Testis (tissue), 3 donors: ENCODE measurements around the gene TOM1L2. TPM values are rescaled to one million over a fixed set of nuclear protein-coding genes. Genes with fewer than 3 reads are reported as not detected.

Experiments used
- DNase-seq: peaks from one replicate; pipeline ENCODE4 v3.0.0-alpha.2; 2019
- H3K27ac ChIP-seq, 2 donors: fragments of 200-600 bp; sonication (generic); one replicate each; pipeline ENCODE4 v1.5.1; 2019
- H3K27me3 ChIP-seq: fragments of 200-600 bp; sonication (generic); one replicate; pipeline ENCODE4 v1.5.1; 2019
- H3K36me3 ChIP-seq: fragments of 200-600 bp; sonication (generic); one replicate; pipeline ENCODE4 v1.5.1; 2017; ENCODE audit warnings: low read depth; ENCODE audit errors: missing control alignments
- H3K4me1 ChIP-seq: fragments of 200-600 bp; sonication (generic); one replicate; pipeline ENCODE4 v1.5.1; 2019
- H3K4me3 ChIP-seq, 2 donors: fragments of 200-600 bp; sonication (generic); one replicate each; pipeline ENCODE4 v1.5.1; 2017 to 2019
- H3K9me3 ChIP-seq: fragments of 200-600 bp; sonication (generic); one replicate; pipeline ENCODE4 v1.5.1; 2017
- POLR2A ChIP-seq: fragments of 450-650 bp; IDR thresholded peaks from one replicate; pipeline ENCODE4 v1.6.1; 2017; ENCODE audit warnings: antibody characterized with exemption, mild to moderate bottlenecking, moderate library complexity
- WGBS, 2 donors: methylation state at CpG; one replicate each; pipeline ENCODE4 v1.1.5; 2018; 5-methylcytosine and 5-hydroxymethylcytosine counted together
- intact Hi-C: fragments of 100-400 bp; cut with DNase I; formaldehyde crosslinking; loops from one replicate; pipeline ENCODE4 v1.15.1; 2023; ENCODE audit warnings: low total_unique reads
- polyA plus RNA-seq: library from polyadenylated mRNA; stranded (reverse); fragments of 350-450 nt; fragmentation: Illumina TruSeq; extraction: RNeasy Lipid Tissue Mini Kit (QIAGEN cat#74804); gene quantifications from one replicate; pipeline ENCODE4 v1.2.3, GENCODE V29; 2014; ENCODE audit warnings: low read depth, low replicate concordance; ENCODE audit not compliant: insufficient read depth
- total RNA-seq, 2 donors: library from RNA; depleted of rRNA; stranded (reverse); fragments of >200 nt; gene quantifications; one replicate each; pipeline ENCODE4 v1.2.3, GENCODE V29; 2016
- TF ChIP-seq, protein P1 (sequence below), 3 experiments: fragments of 450-650 bp in 2 of 3; fragments of 200-600 bp in 1 of 3; sonication (generic) in 1 of 3; IDR thresholded peaks; one replicate each; pipeline ENCODE4 v1.5.1; 2016 to 2019; ENCODE audit warnings: antibody characterized with exemption in 3 of 3, mild to moderate bottlenecking in 2 of 3, moderate library complexity in 1 of 3

Gene TOM1L2
- total and polyA plus RNA-seq, 3 donors from 2014 or later, result 92.4 to 221 (median 218) TPM

DNA sequence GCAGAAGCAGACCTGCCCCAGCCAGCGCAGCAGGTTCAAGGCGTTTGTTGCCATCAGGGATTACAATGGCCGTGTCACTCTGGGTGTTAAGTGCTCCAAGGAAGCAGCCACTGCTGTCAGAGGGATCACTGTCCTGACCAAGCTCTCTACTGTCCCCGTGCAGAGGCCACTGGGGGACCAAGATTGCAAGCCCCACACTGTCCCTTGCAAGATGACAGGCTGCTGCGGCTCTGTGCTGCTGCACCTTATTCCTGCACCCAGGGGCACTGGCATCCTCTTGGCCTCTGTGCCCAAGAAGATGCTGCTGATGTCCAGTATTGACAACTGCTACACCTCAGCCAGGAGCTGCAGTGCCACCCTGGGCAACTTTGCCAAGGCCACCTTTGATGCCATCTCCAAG is 39.1 kb upstream of the TOM1L2 start:
- no peaks in the 10 kb centered on the region for H3K36me3 ChIP-seq
- 92 to 100% methylated on average over 3 to 5 of the region's 5 CpGs for WGBS, 2 donors
- no peaks in the 10 kb centered on the region for H3K4me1 ChIP-seq
- H3K27me3 ChIP-seq, result no peaks in the 10 kb centered on the region
- intact Hi-C loops, result no loop called here
- H3K27ac ChIP-seq, result no peak overlapping the region
- no peaks in the 10 kb centered on the region for H3K9me3 ChIP-seq
- DNase-seq, result no peak
- TF ChIP-seq, protein P1, sequence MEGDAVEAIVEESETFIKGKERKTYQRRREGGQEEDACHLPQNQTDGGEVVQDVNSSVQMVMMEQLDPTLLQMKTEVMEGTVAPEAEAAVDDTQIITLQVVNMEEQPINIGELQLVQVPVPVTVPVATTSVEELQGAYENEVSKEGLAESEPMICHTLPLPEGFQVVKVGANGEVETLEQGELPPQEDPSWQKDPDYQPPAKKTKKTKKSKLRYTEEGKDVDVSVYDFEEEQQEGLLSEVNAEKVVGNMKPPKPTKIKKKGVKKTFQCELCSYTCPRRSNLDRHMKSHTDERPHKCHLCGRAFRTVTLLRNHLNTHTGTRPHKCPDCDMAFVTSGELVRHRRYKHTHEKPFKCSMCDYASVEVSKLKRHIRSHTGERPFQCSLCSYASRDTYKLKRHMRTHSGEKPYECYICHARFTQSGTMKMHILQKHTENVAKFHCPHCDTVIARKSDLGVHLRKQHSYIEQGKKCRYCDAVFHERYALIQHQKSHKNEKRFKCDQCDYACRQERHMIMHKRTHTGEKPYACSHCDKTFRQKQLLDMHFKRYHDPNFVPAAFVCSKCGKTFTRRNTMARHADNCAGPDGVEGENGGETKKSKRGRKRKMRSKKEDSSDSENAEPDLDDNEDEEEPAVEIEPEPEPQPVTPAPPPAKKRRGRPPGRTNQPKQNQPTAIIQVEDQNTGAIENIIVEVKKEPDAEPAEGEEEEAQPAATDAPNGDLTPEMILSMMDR (IDR thresholded peaks at IDR 0.05), result no peak
- TF ChIP-seq POLR2A, result no peak
- no peak overlapping the region for H3K4me3 ChIP-seq

GRCh38 chr17:18009609-18010420 is 37.6 kb upstream of the TOM1L2 start:
- Histone ChIP-seq H3K27ac (no peak overlapping the region), H3K9me3 (no peaks in the 10 kb centered on the region), H3K4me3 (no peak overlapping the region), H3K36me3 (no peaks in the 10 kb centered on the region), H3K27me3 (no peaks in the 10 kb centered on the region), H3K4me1 (no peaks in the 10 kb centered on the region)
- intact Hi-C loops, result no loop called here
- WGBS, 2 donors, result 79 to 90% methylated on average over 6 to 8 of the region's 8 CpGs
- no peak for DNase-seq
- TF ChIP-seq, protein P1 (IDR thresholded peaks at IDR 0.05), result no peak
- no peak for TF ChIP-seq POLR2A

DNA sequence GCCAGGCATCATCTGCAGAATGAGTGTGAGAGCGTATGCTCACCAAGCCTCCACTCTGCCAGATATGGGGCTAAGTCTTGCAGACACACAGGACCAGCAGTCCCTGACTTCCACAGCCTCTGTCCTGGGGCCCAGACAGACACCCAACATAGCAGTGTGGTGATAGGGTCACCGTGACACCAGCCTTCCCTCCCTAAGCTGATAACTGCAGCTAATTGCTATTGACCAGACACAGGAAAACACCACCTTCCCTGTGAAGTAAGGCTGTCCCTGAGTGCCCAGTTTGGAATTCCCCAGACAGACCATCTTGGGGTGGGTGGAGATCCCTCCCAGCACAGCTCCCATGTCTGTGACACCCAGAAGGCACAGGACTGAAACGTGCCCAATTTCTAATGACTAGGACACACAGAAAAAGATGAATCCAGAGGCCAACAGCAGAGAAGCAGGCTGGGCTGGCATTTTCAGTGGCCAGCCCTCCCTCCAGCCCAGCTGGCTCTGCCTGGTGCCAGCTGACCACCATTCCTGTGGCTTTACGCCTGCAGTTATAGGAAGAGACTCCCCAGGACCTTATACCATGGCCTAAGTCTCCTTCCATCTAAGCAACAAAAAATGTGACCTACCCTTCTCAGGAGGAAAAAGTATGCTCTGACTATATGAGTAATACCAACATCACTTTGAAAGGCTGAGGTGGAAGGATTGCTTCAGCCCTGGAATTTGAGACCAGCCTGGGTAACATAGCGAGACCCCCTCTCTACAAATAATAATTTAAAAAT is 36.5 kb upstream of the TOM1L2 start:
- Histone ChIP-seq H3K36me3 (no peaks in the 10 kb centered on the region), H3K4me1 (no peaks in the 10 kb centered on the region), H3K4me3 (no peak overlapping the region), H3K27me3 (no peaks in the 10 kb centered on the region), H3K9me3 (no peaks in the 10 kb centered on the region), H3K27ac (no peak overlapping the region)
- intact Hi-C loops, result no loop called here
- no peak for DNase-seq
- no peak for TF ChIP-seq POLR2A
- WGBS, 2 donors, result 80 to 81% methylated on average over 5 of the region's 5 CpGs

DNA sequence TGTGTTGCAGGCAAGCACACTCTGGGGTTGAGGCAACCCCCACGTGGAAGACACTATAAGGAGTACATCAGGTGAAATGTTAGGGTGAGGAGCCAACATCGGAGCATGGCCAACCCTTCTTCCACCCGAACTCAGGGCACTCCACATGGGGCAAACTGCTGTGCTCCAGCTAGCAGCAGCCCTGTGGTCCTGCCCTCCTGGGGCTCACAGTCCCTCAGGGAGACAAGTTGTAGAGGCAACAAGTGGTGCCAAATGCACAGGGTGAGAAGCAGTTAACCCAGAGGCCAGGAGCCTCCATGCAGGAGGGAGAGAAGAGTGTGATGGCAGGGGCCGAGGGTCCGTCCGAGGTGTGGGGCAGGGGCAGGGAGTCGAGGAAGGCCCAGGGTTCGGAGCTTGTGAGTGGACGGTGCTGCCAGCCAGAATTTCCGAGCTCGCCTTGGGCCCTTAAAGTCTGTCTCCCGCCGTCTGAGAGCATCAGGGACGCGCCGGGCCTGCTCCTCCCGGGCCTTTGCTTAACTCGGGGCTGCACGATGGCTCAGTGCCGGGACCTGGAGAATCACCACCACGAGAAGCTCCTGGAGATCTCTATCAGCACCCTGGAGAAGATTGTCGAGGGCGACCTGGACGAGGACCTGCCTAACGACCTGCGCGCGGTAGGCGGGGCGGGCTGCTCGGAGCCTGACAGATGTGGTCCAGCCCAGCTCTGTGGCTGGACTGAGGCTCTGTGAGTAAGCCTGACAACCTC is 34.5 kb upstream of the TOM1L2 start:
- no peaks in the 10 kb centered on the region for H3K9me3 ChIP-seq
- DNase-seq, result no peak
- no peaks in the 10 kb centered on the region for H3K4me1 ChIP-seq
- no peaks in the 10 kb centered on the region for H3K36me3 ChIP-seq
- intact Hi-C loops, result no loop called here
- TF ChIP-seq POLR2A, result no peak
- no peak overlapping the region for H3K27ac ChIP-seq
- no peak overlapping the region for H3K4me3 ChIP-seq
- 70 to 79% methylated on average over 2 to 31 of the region's 31 CpGs for WGBS, 2 donors
- H3K27me3 ChIP-seq, result no peaks in the 10 kb centered on the region

DNA sequence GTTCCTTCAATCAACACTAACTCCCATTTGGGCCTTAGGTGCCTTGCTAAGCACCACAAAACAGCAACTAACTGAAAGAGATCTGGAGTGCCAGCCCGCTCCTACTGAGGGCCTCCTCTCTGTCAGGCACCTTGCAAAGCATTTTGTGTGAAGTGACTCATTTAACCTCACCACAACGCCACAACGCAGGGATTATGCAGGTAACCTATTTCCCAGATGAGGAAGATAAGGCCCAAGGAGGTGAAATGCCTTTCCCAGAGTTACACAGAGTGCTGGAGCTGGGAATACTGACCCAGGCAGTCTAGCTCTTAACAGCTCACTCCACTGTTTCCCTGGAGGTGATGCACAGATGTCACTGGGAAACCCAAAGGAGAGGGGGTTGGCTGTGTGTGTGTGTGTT is 33.3 kb upstream of the TOM1L2 start:
- Histone ChIP-seq H3K9me3 (no peaks in the 10 kb centered on the region), H3K27me3 (no peaks in the 10 kb centered on the region), H3K27ac (no peak overlapping the region), H3K4me1 (no peaks in the 10 kb centered on the region), H3K36me3 (no peaks in the 10 kb centered on the region), H3K4me3 (no peak overlapping the region)
- DNase-seq, result no peak
- TF ChIP-seq POLR2A, result no peak
- TF ChIP-seq, protein P1 (IDR thresholded peaks at IDR 0.05), result no peak
- 89 to 95% methylated on average over 3 of the region's 3 CpGs for WGBS, 2 donors
- intact Hi-C loops, result no loop called here
